GM18507 (cell line): ENCODE results near the gene STOM.
"Not testable (repeated sequence)": the region's sequence is repeated elsewhere in the genome, so short reads cannot be mapped to it uniquely, and the experiment has no call there.

Source experiments
- DNase-seq: peaks from one replicate; pipeline ENCODE4 v3.0.0; 2011; ENCODE audit warnings: low read depth; ENCODE audit not compliant: insufficient read length; ENCODE audit errors: extremely low spot score
- FAIRE-seq: peaks from 2 replicates; lab custom pipeline; 2011; peaks lifted over from hg19 to GRCh38; lab: Jason Lieb, UNC

The STOM gene

DNA sequence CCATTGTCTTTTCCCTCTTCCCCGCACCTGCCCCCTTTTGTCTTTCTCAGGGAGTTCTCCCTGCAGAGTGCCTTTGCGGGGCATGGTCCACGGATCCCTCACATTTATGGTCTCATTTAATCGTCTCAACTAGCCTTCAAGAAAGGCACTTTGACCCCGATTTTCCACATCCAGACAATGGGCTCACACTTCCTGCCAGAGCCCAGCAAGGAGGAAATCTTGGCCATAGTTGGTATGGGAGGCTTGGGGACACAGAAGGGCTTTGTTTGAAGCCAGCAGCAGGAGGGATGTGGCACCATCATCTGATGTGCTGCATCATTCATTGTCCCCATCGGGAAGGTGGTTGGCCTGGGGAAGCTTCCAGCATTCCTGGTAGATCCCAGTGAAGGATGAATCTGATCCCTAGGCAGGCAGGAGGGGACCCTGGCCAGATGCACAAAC, 77.2 kb downstream of the STOM start:
- no peak for FAIRE-seq
- DNase-seq, result no peak

DNA sequence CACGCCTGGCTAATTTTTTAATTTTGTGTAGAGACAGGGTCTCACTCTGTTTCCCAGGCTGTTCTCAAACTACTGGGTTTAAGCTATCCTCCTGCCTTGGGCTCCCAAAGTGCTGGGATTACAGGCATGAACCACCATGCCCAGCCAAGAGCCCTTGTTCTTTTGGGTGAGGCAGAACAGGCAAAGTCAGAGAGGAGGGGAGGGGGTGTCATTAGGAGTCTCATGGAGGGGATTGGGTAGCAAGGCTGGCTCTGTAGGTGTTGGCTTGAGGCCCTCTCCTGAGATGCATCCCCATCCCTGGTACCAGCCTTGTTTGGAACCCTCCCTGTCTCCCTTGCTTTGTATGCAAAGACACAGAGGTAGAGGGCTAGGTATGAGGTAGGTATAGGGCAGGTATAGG, 78.0 kb downstream of the STOM start:
- no peak for FAIRE-seq
- DNase-seq, result no peak

DNA sequence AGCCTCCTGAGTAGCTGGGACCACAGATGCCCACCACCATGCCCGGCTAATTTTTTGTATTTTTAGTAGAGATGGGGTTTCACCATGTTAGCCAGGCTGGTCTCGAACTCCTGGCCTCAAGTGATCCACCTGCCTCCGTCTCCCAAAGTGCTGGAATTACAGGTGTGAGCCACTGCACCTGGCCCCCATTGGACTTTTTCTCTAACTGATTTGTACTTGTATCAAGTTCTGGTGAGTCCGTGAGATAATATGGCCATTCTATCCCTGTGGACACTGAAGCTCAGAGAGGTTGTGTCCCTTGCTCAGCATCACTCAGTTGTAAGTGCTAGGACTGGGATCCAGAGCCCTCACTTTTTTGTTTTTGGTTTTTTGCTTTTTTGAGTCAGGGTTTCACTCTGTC, 78.5 kb downstream of the STOM start:
- not testable (repeated sequence) for FAIRE-seq, DNase-seq

DNA sequence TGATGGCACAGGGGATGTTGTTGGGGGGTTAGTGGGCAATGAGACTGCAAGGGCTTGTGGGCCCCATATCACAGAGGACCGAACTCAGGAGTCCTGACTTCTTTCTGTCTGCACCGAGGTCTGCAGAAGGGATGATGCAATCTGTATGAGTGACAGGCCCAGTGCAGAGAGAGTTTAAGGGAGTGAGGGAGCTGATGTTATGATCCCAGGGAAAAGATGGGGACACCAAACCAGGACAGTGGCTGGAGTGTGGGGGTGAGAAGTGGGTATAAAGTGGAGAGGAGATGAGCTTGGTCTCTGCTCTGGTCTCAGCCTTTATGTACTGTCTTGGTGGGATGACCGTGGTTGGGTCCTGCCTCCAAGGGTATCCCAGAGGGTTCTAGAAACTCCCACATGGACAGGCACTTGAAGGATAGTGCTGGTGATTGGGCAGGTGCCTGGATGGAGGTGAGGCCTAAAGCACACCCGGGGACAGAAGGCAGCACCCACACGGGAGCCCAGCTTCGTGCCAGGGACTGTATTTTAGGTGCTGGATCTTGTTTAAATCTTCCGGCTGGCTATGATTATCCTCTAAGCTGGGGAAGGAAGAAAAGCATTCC, 80.2 kb downstream of the STOM start:
- FAIRE-seq (no peak), DNase-seq (no peak)

DNA sequence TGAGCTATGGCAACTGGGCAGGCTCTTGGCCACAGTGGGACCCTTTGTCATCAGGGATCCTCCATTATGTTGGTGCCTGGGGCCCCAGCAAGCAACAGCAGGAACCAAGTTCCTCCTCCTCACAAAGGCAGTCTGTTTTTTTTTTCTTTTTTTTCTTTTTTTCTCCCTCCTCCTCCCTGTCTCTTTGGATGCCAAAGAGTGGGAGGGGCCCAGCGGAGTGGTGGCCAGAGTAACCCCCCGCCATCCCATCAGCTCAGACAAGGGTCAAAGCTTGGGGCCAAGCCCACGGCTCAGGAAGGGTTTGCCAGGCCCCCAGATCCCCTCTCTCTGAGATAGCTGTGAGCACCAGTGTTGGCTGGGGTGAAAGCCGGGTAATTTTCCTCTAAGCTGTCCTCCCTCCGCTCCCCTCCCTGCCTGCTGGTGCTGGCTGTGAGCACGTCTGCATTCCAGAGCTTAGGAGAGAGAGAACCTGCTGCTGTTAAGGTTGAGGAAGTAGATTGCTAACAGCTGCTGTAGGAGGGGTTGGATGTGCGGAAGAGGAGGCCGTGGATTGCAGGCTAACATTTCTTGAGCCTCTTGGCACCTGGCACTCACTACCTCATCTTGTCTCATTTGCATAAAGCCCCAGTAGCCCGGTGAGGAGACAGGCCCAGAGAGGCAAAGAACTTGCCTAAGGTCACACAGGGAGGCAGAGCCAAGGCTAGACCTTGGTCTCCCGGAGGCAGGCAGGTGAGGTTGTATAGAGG, 80.9 kb downstream of the STOM start:
- FAIRE-seq (no peak), DNase-seq (no peak)
